Dermis microvascular lymphatic vessel endothelial cell (primary cell): ENCODE measurements around the gene TRABD2A. TPM values are rescaled to one million over a fixed set of nuclear protein-coding genes. Genes with fewer than 3 reads are reported as not detected.
A peak's percentile ranks its signal among the peaks of the same experiment; 100 is the strongest.
"Not testable (repeated sequence)": the region's sequence is repeated elsewhere in the genome, so short reads cannot be mapped to it uniquely, and the experiment has no call there.

Experiments used
- DNase-seq, 2 donors: peaks; one replicate each; pipeline versions ENCODE4 v3.0.0 to v3.0.0-alpha.2; 2010; ENCODE audit warnings: low read depth in 2 of 2
- total RNA-seq: library from RNA; depleted of rRNA; stranded (reverse); fragments of >200 nt; gene quantifications from 2 replicates; pipeline ENCODE4 v1.2.1, GENCODE V29; 2014

Gene TRABD2A, protein sequence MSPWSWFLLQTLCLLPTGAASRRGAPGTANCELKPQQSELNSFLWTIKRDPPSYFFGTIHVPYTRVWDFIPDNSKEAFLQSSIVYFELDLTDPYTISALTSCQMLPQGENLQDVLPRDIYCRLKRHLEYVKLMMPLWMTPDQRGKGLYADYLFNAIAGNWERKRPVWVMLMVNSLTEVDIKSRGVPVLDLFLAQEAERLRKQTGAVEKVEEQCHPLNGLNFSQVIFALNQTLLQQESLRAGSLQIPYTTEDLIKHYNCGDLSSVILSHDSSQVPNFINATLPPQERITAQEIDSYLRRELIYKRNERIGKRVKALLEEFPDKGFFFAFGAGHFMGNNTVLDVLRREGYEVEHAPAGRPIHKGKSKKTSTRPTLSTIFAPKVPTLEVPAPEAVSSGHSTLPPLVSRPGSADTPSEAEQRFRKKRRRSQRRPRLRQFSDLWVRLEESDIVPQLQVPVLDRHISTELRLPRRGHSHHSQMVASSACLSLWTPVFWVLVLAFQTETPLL
- 0.25 and 0.51 TPM in 2 replicates for total RNA-seq

DNA sequence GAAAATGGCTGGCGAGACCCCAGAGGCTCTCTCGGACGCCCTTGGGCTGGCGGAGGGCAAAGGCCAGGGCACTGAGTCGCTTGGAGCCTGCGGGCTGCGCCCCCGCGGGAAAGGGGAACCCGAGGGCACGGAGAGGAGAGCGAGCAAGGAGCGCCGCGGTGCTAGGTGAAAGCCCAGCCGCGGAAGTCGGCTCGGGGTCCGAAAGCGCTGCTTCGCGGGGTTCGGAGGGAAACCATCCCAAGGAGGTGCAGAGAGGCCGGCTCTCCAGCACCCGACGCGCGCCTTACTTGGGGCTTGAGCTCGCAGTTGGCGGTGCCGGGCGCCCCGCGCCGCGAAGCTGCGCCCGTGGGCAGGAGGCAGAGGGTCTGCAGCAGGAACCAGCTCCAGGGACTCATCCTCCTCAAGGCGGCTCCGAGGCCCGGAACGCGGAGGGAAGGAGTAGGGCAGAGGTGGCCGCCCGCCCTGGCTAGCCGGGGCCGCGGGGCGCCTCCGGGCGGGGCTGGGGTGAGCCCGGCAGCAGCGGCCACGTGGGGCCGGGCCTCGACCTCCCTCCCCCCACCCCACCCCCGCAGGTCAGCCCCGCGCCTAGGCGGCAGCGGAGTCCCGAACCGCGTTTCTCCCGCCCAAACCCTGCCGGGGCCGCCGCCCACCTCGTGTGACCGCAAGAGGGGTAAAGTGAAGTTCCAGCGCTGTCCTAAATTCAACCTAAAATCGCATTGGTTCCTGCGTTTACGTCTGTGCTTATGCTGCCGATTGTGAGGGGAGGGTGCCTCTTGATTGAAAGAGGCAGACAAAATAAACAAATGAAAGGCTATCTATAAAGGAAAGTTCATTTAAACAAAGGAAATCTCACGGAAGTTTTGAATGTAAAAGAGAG lies at the start of gene TRABD2A:
TSS of gene TRABD2A (minus strand) at position 440 of the 877 bp plus-strand sequence. CDS start at position 395, 45 bp downstream.
- DNase-seq: no peak

DNA sequence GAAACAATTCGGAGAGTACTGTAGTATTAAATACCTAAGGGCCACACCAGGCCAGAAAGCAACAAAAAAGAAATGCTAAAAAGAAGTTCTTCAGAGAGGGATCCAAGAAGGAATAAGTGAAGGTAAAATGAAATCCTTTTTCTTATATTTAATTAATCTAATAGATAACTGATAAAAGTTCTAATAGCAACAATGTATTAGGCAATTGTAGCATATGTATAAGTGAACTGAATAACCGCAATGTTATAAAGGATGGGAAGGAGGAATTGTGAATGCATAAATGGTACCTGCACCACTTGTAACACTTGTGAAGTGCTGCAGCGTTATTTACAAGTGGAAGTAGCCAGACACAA lies 46.4 kb upstream of the TRABD2A start:
- DNase-seq: no peak

DNA sequence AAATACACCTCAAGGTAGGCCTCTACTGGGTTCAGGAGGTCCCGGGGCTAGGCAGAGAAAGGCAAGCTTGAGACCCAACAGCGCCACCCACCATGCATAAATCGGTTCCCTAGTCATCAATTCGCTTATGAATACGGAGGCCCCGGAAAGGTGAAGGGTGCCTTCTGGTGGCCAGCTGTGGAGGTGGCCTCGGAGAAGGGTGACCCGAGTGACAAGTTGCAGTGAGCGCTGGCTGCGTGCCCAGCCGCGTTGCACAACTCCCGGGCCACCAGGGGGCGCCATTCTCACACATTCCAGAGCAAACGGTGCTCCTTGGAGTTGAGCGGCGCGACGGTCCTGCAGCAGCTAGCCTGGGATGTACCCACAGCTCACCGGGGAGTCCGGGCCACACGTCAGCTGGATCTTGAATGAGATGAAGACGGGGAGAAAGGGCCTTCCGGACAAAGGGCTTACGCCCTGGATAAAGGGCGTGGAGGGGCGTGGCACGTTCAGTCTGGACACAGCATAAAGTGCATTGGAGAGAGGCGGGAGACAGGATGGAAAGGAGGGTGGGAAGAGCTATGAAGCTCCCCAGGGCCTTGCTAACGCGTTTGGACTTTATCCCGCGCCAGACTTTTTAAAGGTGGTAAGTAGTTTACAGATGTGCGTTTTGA lies 45.0 kb upstream of the TRABD2A start:
- peak; percentile 75 to 92 for DNase-seq

DNA sequence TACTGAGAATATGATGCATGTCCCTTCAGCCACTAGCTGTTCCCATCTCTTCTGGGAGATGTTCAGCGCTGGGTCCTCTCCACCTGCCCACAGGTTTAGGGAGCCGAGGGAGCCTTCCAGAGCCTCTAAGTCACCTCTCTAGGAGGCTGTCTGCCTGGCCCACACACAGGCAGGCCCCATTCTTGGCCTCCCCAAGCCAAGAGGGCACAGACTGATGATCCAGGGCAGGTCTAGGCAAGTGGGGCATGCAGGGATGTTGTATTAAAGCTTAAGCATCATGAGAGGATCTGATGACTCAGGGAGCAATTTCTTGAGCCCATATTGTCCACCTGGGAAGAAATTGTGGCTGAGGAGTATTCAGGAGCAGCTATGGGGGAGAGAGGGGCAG lies 44.4 kb upstream of the TRABD2A start:
- DNase-seq: no peak

- peak; percentile 93 for DNase-seq
Measured at GRCh38 chr2:84924173-84925106, 43.6 kb upstream of the TRABD2A start.

DNA sequence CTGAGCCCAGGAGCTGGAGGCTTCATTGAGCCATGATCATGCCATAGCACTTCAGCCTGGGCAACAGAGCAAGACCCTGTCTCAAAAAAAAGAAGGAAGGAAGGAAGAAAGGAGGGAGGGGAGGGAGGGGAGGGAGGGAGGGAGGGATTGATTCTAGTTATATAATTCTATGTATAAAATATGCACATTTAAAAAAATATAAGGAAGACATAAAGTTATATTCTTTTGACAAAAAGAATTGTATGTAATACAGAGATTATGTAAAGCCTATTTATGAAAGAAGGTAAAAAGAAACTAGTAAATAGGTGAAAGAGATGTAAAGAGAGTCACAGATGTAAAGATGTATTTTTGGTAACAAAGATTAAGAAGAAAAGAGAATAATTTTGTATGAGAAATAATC lies 42.1 kb upstream of the TRABD2A start:
- no peak for DNase-seq

GRCh38 chr2:84919885-84920580 lies 39.1 kb upstream of the TRABD2A start:
- DNase-seq: peak; percentile 96 to 98

DNA sequence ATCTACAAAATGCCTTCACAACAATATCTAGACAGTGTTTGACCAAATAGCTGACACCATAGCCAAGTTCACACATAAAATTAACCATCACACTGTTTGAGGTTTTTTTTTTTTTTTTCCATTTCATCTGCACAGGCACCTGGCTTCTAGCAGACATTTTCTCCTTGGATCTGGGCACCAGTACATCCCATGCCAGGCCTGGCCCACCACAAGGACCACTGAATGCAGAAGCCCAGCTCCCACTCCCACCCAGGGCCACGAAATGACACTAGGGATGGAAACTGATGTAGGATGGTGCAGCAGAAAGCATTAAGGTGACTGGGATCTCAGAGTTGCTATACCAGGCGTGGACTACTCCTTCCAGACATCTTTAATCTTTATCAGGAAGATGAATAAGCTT lies 37.5 kb upstream of the TRABD2A start:
- no peak for DNase-seq

GRCh38 chr2:84917821-84918220 lies 36.9 kb upstream of the TRABD2A start:
- DNase-seq: not testable (repeated sequence)

GRCh38 chr2:84915675-84916074 lies 34.8 kb upstream of the TRABD2A start:
- not testable (repeated sequence) for DNase-seq

- DNase-seq: no peak
Measured at GRCh38 chr2:84914334-84914733, 33.5 kb upstream of the TRABD2A start.

DNA sequence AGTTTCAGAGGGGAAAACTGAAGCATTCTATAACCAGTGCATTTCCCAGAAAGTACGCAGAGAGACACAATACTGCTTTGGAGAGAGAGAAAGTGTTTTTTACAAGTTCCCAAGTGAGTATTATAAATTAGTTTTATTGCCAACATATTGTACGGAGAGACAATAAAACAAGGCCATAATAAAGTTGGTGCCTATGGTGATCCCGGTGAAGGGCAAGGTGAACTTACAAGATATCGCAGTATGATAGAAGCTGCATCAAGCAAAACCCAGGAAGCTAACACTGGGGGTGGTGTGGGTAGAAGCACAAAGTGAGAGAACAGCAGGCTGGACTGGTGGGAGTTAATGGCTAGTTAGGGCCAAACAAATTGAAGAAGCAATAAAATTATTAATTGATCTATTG lies 32.1 kb upstream of the TRABD2A start:
- DNase-seq: no peak

DNA sequence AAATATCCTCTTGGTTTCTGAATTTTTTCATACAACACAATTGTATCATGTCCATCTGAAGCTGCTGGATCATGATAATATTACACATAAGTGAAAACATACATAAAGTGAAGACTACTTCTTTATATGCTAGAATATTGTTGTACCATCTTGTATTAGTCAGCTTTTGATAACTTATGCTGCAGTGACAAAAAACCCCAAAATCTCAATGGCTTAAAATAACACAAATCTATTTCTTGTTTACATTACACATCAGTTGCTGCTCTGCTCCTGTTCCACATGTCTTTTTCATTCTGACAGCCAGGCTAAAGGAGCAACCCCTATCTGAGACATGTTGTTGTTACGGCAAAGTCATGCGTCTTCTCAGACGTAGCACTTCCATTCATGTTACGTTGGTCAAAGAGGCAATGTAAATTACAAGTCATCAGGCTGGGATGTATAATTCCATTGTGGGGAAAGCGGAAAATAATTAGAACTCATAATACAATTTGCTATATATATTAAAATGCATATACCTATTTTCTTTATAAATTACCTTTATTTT lies 30.3 kb upstream of the TRABD2A start:
- no peak for DNase-seq

- DNase-seq: no peak
Measured at GRCh38 chr2:84908948-84909713, 28.2 kb upstream of the TRABD2A start.

- peak; percentile 79 to 84 for DNase-seq
Measured at GRCh38 chr2:84906900-84907714, 26.2 kb upstream of the TRABD2A start.

GRCh38 chr2:84906108-84906899 lies 25.4 kb upstream of the TRABD2A start:
- DNase-seq: peak in 1 of 2 donors; percentile 35
